BLaER1 treated with 17β-estradiol and CSF1 and Interleukin-3, amounts not matched to agents 10 nM and 100 nM (cell line): Measurements from ENCODE around the gene DLX6.

Experiments used
- H3K27ac ChIP-seq, 11 experiments: shearing (Covaris generic); formaldehyde crosslinking; 2 replicates each; pipeline ENCODE4 v1.8.1; 2022
- H3K27me3 ChIP-seq, 11 experiments: shearing (Covaris generic); formaldehyde crosslinking; 2 replicates each; pipeline ENCODE4 v1.8.1; 2022
- H3K36me3 ChIP-seq, 11 experiments: shearing (Covaris generic); formaldehyde crosslinking; 2 replicates each; pipeline ENCODE4 v1.8.1; 2022
- H3K4me1 ChIP-seq, 10 experiments: shearing (Covaris generic); formaldehyde crosslinking; 2 replicates each; pipeline ENCODE4 v1.8.1; 2022
- H3K4me2 ChIP-seq, 11 experiments: shearing (Covaris generic); formaldehyde crosslinking; 2 replicates each; pipeline ENCODE4 v1.8.1; 2022
- H3K4me3 ChIP-seq, 10 experiments: shearing (Covaris generic); formaldehyde crosslinking; 2 replicates each; pipeline ENCODE4 v1.8.1; 2022
- H3K9ac ChIP-seq, 11 experiments: shearing (Covaris generic); formaldehyde crosslinking; 2 replicates each; pipeline ENCODE4 v1.8.1; 2022
- H3K9me3 ChIP-seq, 11 experiments: shearing (Covaris generic); formaldehyde crosslinking; replicated peaks in 1 of 11; 2 replicates each; pipeline ENCODE4 v1.8.1; 2022
- H4K20me1 ChIP-seq, 11 experiments: shearing (Covaris generic); formaldehyde crosslinking; 2 replicates each; pipeline ENCODE4 v1.8.1; 2022
- Cebpa-rat ChIP-seq, 11 experiments: shearing (Covaris generic); IDR thresholded peaks; 2 replicates each; pipeline ENCODE4 v1.8.1; 2022

The DLX6 gene

GRCh38 chr7:96993094-96993865 is 12.1 kb upstream of the DLX6 start:
- no peak overlapping the region for H3K4me2 ChIP-seq
- H3K4me1 ChIP-seq: peaks cover 0 to 7% (median 2%) of the 10 kb centered on the region in 10 experiments; a peak in 6 of 20 replicates
- peaks cover 22 to 40% (median 28%) of the 10 kb centered on the region in 11 experiments for H3K27me3 ChIP-seq
- H3K9ac ChIP-seq: no peak overlapping the region
- no peaks in the 10 kb centered on the region for H4K20me1 ChIP-seq
- H3K4me3 ChIP-seq: no peak overlapping the region
- no peak for TF ChIP-seq Cebpa-rat (IDR thresholded peaks at IDR 0.05)
- no peaks in the 10 kb centered on the region for H3K36me3 ChIP-seq
- no peak overlapping the region for H3K27ac ChIP-seq
- H3K9me3 ChIP-seq: peaks cover 19 to 35% (median 24%) of the 10 kb centered on the region in 11 experiments; a peak in 19 of 22 replicates

- no peak for TF ChIP-seq Cebpa-rat (IDR thresholded peaks at IDR 0.05)
- peaks cover 29 to 47% (median 35%) of the 10 kb centered on the region in 11 experiments for H3K27me3 ChIP-seq
- no peaks in the 10 kb centered on the region for H4K20me1 ChIP-seq
Observed at GRCh38 chr7:96993980-96994379, 11.4 kb upstream of the DLX6 start.

DNA sequence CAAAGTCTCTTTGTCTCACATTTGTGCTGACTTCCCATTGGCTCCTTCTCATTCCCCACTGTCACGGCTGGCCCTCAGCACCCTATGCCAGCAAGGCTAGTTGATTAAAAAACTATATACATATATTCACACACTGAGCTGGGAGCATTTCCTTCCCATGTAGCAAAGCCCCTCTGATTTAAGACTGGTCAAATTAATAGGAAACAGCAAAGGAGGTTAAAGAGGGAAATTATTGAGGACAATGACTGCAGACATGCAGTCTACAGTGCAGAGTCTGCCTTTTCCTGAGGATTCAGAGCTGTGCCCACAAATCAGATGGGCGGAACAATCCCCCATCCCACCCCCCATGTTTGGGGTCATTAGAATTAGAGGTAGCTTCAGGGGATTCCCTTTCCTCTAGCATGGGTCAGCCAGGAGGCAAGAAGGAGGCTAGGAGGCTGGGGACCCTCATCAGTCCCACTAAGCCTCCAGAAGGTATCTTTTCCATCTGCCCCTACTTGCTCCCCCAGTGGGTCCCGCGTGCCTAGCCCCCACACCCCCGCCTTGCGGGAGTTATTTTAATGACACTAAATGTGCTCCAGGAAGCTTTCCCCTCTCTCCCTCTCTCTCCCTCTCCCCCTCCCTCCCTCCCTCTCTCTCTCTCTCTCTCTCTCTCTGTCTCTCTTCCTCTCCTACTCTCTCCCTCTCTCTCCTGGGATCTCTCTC is 9.8 kb upstream of the DLX6 start:
- H4K20me1 ChIP-seq: no peaks in the 10 kb centered on the region
- H3K4me2 ChIP-seq: peak overlapping the region in 6 of 11 experiments; percentile 38 to 60 (median 48); a peak in 10 of 22 replicates
- no peak overlapping the region for H3K27ac ChIP-seq
- no peak for TF ChIP-seq Cebpa-rat (IDR thresholded peaks at IDR 0.05)
- peaks cover 39 to 57% (median 51%) of the 10 kb centered on the region in 11 experiments for H3K27me3 ChIP-seq
- no peak overlapping the region for H3K9ac ChIP-seq
- H3K9me3 ChIP-seq: peaks cover 22 to 41% (median 27%) of the 10 kb centered on the region in 11 experiments; a peak in 19 of 22 replicates
- H3K36me3 ChIP-seq: no peaks in the 10 kb centered on the region
- no peak overlapping the region for H3K4me3 ChIP-seq
- H3K4me1 ChIP-seq: peaks cover 0 to 7% (median 2%) of the 10 kb centered on the region in 10 experiments; a peak in 6 of 20 replicates

More at GRCh38 chr7:96993980-96994379, 11.4 kb upstream of the DLX6 start:
- Histone ChIP-seq H3K4me1 (peaks cover 0 to 7% (median 2%) of the 10 kb centered on the region in 10 experiments; a peak in 6 of 20 replicates), H3K4me2 (no peak overlapping the region), H3K9me3 (peaks cover 22 to 41% (median 27%) of the 10 kb centered on the region in 11 experiments; a peak in 19 of 22 replicates), H3K27ac (no peak overlapping the region), H3K4me3 (no peak overlapping the region), H3K9ac (no peak overlapping the region), H3K36me3 (no peaks in the 10 kb centered on the region)

- Histone ChIP-seq H4K20me1 (no peaks in the 10 kb centered on the region), H3K27ac (no peak overlapping the region), H3K4me3 (no peak overlapping the region), H3K9me3 (peaks cover 22 to 41% (median 27%) of the 10 kb centered on the region in 11 experiments; a peak in 19 of 22 replicates), H3K36me3 (no peaks in the 10 kb centered on the region), H3K4me1 (peaks cover 0 to 7% (median 2%) of the 10 kb centered on the region in 10 experiments; a peak in 6 of 20 replicates), H3K27me3 (peaks cover 42 to 62% (median 53%) of the 10 kb centered on the region in 11 experiments), H3K4me2 (no peak overlapping the region), H3K9ac (no peak overlapping the region)
- no peak for TF ChIP-seq Cebpa-rat (IDR thresholded peaks at IDR 0.05)
Observed at GRCh38 chr7:96996111-96996957, 9.0 kb upstream of the DLX6 start.

- no peak overlapping the region for H3K27ac ChIP-seq
- H3K27me3 ChIP-seq: peaks cover 42 to 62% (median 53%) of the 10 kb centered on the region in 11 experiments
- H3K4me3 ChIP-seq: no peak overlapping the region
- H3K9me3 ChIP-seq: peaks cover 24 to 43% (median 29%) of the 10 kb centered on the region in 11 experiments; a peak in 20 of 22 replicates
- TF ChIP-seq Cebpa-rat (IDR thresholded peaks at IDR 0.05): no peak
- no peaks in the 10 kb centered on the region for H3K36me3 ChIP-seq
- no peaks in the 10 kb centered on the region for H4K20me1 ChIP-seq
- H3K4me2 ChIP-seq: no peak overlapping the region
- H3K4me1 ChIP-seq: peaks cover 0 to 7% (median 2%) of the 10 kb centered on the region in 10 experiments; a peak in 6 of 20 replicates
- H3K9ac ChIP-seq: no peak overlapping the region
Observed at GRCh38 chr7:96996958-96997511, 8.3 kb upstream of the DLX6 start.

DNA sequence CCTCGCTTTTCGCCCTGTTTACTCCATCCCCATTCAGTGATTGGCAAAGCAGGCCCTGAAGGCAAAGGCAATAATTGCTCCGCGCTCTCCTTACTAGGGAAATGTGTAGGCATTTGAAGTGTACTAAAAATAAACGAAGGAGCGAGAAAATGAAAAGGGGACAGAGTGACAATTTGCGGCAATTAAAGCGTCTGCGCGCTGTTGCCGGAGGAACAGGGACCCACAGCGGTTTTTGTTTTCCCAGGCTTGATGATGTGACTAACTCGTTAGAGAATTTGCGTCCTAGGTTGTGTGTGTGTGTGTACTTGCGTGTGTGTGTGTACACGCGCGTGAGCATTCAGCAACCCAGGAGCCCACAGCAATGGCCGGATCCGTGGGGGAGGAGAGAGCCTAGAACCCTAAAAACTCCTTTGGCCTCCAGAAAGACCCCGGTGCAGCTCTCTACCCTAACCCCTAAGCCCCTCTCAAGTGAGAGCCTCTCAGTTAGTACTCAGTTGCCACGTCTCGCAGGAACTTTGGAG is 7.8 kb upstream of the DLX6 start:
- Histone ChIP-seq H3K4me2 (no peak overlapping the region), H3K9ac (no peak overlapping the region), H3K4me3 (no peak overlapping the region), H3K36me3 (no peaks in the 10 kb centered on the region), H3K27me3 (peaks cover 42 to 62% (median 53%) of the 10 kb centered on the region in 11 experiments), H3K4me1 (peaks cover 0 to 7% (median 2%) of the 10 kb centered on the region in 10 experiments; a peak in 6 of 20 replicates), H3K27ac (no peak overlapping the region), H4K20me1 (no peaks in the 10 kb centered on the region), H3K9me3 (peaks cover 21 to 43% (median 29%) of the 10 kb centered on the region in 11 experiments; a peak in 20 of 22 replicates)
- no peak for TF ChIP-seq Cebpa-rat (IDR thresholded peaks at IDR 0.05)

DNA sequence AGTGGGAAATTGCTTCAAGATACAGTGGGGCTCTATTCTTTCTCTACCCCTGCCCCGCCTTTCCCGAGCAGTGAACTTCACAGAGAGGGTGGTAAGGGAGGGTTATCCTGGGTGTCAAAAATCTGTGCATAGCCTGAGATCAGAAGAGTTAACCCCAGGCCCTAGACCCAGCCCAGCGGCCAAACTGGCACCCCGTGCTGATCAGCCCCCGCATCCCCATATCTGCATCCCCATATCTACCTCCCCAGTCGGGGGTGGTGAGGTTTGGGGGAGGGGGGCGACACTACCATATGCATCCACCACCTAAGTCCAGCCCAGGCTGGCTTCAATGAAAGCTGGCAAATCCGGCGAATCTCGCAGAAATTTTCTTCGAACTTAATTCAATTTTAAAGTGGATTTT is 7.0 kb upstream of the DLX6 start:
- no peak for TF ChIP-seq Cebpa-rat (IDR thresholded peaks at IDR 0.05)
- H4K20me1 ChIP-seq: no peaks in the 10 kb centered on the region
- H3K9me3 ChIP-seq: peaks cover 17 to 43% (median 30%) of the 10 kb centered on the region in 11 experiments; a peak in 19 of 22 replicates
- H3K4me3 ChIP-seq: no peak overlapping the region
- H3K36me3 ChIP-seq: no peaks in the 10 kb centered on the region
- H3K9ac ChIP-seq: no peak overlapping the region
- peaks cover 0 to 7% (median 2%) of the 10 kb centered on the region in 10 experiments; a peak in 6 of 20 replicates for H3K4me1 ChIP-seq
- no peak overlapping the region for H3K27ac ChIP-seq
- no peak overlapping the region for H3K4me2 ChIP-seq
- H3K27me3 ChIP-seq: peaks cover 42 to 66% (median 54%) of the 10 kb centered on the region in 11 experiments

DNA sequence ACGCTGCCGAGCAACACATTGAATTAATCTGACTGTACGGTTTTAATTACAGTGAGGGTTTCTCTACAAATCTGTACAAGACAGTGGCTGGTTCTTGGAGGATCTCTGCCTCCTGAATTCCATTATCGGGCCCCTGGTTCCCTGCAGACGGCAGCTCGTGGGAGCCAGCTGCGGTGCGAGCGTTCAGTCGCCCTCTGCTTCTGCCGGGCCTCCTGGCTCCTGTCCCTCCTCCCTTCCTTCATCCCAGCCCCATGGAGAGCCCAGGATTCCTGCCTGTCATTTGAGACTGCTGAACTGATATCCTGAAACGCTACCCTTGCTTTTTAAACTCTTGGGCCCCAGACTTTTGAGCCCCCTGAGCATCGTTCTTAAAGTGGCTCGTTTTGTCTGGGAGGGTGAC is 6.6 kb upstream of the DLX6 start:
- no peak for TF ChIP-seq Cebpa-rat (IDR thresholded peaks at IDR 0.05)
- H4K20me1 ChIP-seq: no peaks in the 10 kb centered on the region; a peak in 1 of 22 replicates
- no peak overlapping the region for H3K4me2 ChIP-seq
- no peaks in the 10 kb centered on the region for H3K36me3 ChIP-seq
- peaks cover 21 to 47% (median 31%) of the 10 kb centered on the region in 11 experiments; a peak in 21 of 22 replicates for H3K9me3 ChIP-seq
- H3K4me1 ChIP-seq: peaks cover 0 to 7% (median 2%) of the 10 kb centered on the region in 10 experiments; a peak in 6 of 20 replicates
- H3K4me3 ChIP-seq: no peak overlapping the region
- no peak overlapping the region for H3K9ac ChIP-seq
- H3K27ac ChIP-seq: no peak overlapping the region
- peaks cover 43 to 70% (median 58%) of the 10 kb centered on the region in 11 experiments for H3K27me3 ChIP-seq
